CD4-positive, CD25-positive, alpha-beta regulatory T cell (primary cell): Measurements from ENCODE around the gene MINDY4. TPM values are rescaled to one million over a fixed set of nuclear protein-coding genes. Genes with fewer than 3 reads are reported as not detected.

Experiments used
- ATAC-seq, 2 donors: fragments of 150-1000 bp; cut with Tn5 transposase; one replicate each; pipeline ENCODE4 v1.10.0; 2021; ENCODE audit warnings: low read depth in 2 of 2, moderate number of reproducible peaks in 2 of 2, moderate library complexity in 1 of 2
- DNase-seq, 3 donors: peaks; one replicate each; pipeline versions ENCODE4 v3.0.0 to v3.0.0-alpha.2; 2012 to 2022; ENCODE audit warnings: mixed read lengths in 1 of 3
- H3K27ac ChIP-seq: one replicate; pipeline ENCODE4 v1.7.0; 2013; ENCODE audit warnings: mild to moderate bottlenecking, low read length; ENCODE audit not compliant: insufficient read depth, poor library complexity, severe bottlenecking
- H3K27me3 ChIP-seq: one replicate; pipeline ENCODE4 v1.7.0; 2013; ENCODE audit warnings: low read length; ENCODE audit not compliant: control insufficient read depth, insufficient read depth
- H3K36me3 ChIP-seq: one replicate; pipeline ENCODE4 v1.7.0; 2013; ENCODE audit warnings: mild to moderate bottlenecking, low read length, moderate library complexity; ENCODE audit not compliant: control insufficient read depth, insufficient read depth
- H3K4me1 ChIP-seq: 2 replicates; pipeline ENCODE4 v1.7.0; 2013; ENCODE audit warnings: mild to moderate bottlenecking, low read length; ENCODE audit not compliant: insufficient read depth, control insufficient read depth, poor library complexity, severe bottlenecking
- H3K4me3 ChIP-seq: one replicate; pipeline ENCODE4 v1.7.0; 2013; ENCODE audit warnings: low read depth, mild to moderate bottlenecking, low read length, moderate library complexity
- H3K9me3 ChIP-seq, 2 experiments: 1 replicate in 1 of 2; 2 replicates in 1 of 2; pipeline ENCODE4 v1.7.0; 2013; ENCODE audit warnings: low read length in 2 of 2, mild to moderate bottlenecking in 1 of 2, moderate library complexity in 1 of 2; ENCODE audit not compliant: control insufficient read depth in 2 of 2
- H3K27ac Mint-ChIP-seq, 3 donors: one replicate each; pipeline ENCODE4 v1.8.0; 2020 to 2022; ENCODE audit warnings: mild to moderate bottlenecking in 3 of 3, mixed read lengths in 3 of 3, moderate library complexity in 2 of 3
- H3K27me3 Mint-ChIP-seq: one replicate; pipeline ENCODE4 v1.8.0; 2022; ENCODE audit warnings: mild to moderate bottlenecking, mixed read lengths
- H3K36me3 Mint-ChIP-seq: one replicate; pipeline ENCODE4 v1.8.0; 2020; ENCODE audit warnings: mixed read lengths
- H3K4me1 Mint-ChIP-seq, 4 donors: one replicate each; pipeline ENCODE4 v1.8.0; 2020 to 2022; ENCODE audit warnings: mixed read lengths in 4 of 4, mild to moderate bottlenecking in 1 of 4
- H3K4me3 Mint-ChIP-seq, 4 donors: one replicate each; pipeline ENCODE4 v1.8.0; 2020 to 2022; ENCODE audit warnings: mild to moderate bottlenecking in 4 of 4, mixed read lengths in 4 of 4, moderate library complexity in 3 of 4
- H3K9me3 Mint-ChIP-seq, 7 donors: one replicate each; pipeline ENCODE4 v1.8.0; 2020 to 2022; ENCODE audit warnings: mixed read lengths in 7 of 7, mild to moderate bottlenecking in 3 of 7, moderate library complexity in 2 of 7
- polyA plus RNA-seq, 4 donors: library from polyadenylated mRNA; unstranded; fragments of 300-500 nt; fragmentation: Illumina TruSeq; gene quantifications; one replicate each; pipeline ENCODE4 v1.2.3, GENCODE V29; 2021
- total RNA-seq: library from RNA; stranded (reverse); gene quantifications from one replicate; pipeline ENCODE4 v1.2.3, GENCODE V29; 2022

The MINDY4 gene
- total and polyA plus RNA-seq, 5 donors from 2014 or later = 0.17 to 1.0 (median 0.52) TPM

- Mint-ChIP-seq H3K36me3 (no peaks in the 10 kb centered on the region), H3K4me3 (no peak overlapping the region), H3K4me1 (peaks cover 0 to 5% (median 0%) of the 10 kb centered on the region in 4 donors)
Observed at GRCh38 chr7:30884881-30885280, 113.7 kb downstream of the MINDY4 start.

GRCh38 chr7:30886608-30887011 lies 115.4 kb downstream of the MINDY4 start:
- Mint-ChIP-seq H3K36me3 (no peaks in the 10 kb centered on the region), H3K27ac (no peak overlapping the region), H3K27me3 (no peaks in the 10 kb centered on the region), H3K9me3 (peaks cover 0 to 11% (median 0%) of the 10 kb centered on the region in 7 donors), H3K4me3 (no peak overlapping the region), H3K4me1 (peaks cover 0 to 1% (median 0%) of the 10 kb centered on the region in 4 donors)
- no peaks in the 10 kb centered on the region for H3K27me3 ChIP-seq
- H3K36me3 ChIP-seq = no peaks in the 10 kb centered on the region
- H3K9me3 ChIP-seq = no peaks in the 10 kb centered on the region
- H3K27ac ChIP-seq = no peak overlapping the region
- ATAC-seq (no peak), DNase-seq (no peak)
- no peak overlapping the region for H3K4me3 ChIP-seq
- no peaks in the 10 kb centered on the region for H3K4me1 ChIP-seq

More at GRCh38 chr7:30884881-30885280, 113.7 kb downstream of the MINDY4 start:
- Histone ChIP-seq H3K36me3 (no peaks in the 10 kb centered on the region), H3K4me3 (no peak overlapping the region), H3K27me3 (no peaks in the 10 kb centered on the region), H3K27ac (no peak overlapping the region), H3K4me1 (no peaks in the 10 kb centered on the region), H3K9me3 (no peaks in the 10 kb centered on the region)
- ATAC-seq (no peak), DNase-seq (no peak)
- Mint-ChIP-seq H3K27me3 (no peaks in the 10 kb centered on the region), H3K27ac (no peak overlapping the region), H3K9me3 (no peaks in the 10 kb centered on the region)

- no peak overlapping the region for H3K27ac Mint-ChIP-seq
- Histone ChIP-seq H3K27ac (no peak overlapping the region), H3K4me3 (no peak overlapping the region), H3K36me3 (no peaks in the 10 kb centered on the region), H3K27me3 (no peaks in the 10 kb centered on the region), H3K9me3 (no peaks in the 10 kb centered on the region), H3K4me1 (no peaks in the 10 kb centered on the region)
- H3K4me1 Mint-ChIP-seq = no peaks in the 10 kb centered on the region
- DNase-seq = no peak
- H3K4me3 Mint-ChIP-seq = no peak overlapping the region
- peaks cover 0 to 11% (median 1%) of the 10 kb centered on the region in 7 donors for H3K9me3 Mint-ChIP-seq
- no peaks in the 10 kb centered on the region for H3K36me3 Mint-ChIP-seq
- no peak for ATAC-seq
- H3K27me3 Mint-ChIP-seq = no peaks in the 10 kb centered on the region
Observed at GRCh38 chr7:30887464-30887872, 116.3 kb downstream of the MINDY4 start.

- ATAC-seq (no peak), DNase-seq (no peak)
- Mint-ChIP-seq H3K4me1 (no peaks in the 10 kb centered on the region), H3K27ac (no peak overlapping the region), H3K4me3 (no peak overlapping the region), H3K9me3 (peaks cover 0 to 11% (median 2%) of the 10 kb centered on the region in 7 donors), H3K36me3 (no peaks in the 10 kb centered on the region), H3K27me3 (no peaks in the 10 kb centered on the region)
- no peaks in the 10 kb centered on the region for H3K36me3 ChIP-seq
- H3K27ac ChIP-seq = no peak overlapping the region
- H3K9me3 ChIP-seq = no peaks in the 10 kb centered on the region
- no peaks in the 10 kb centered on the region for H3K4me1 ChIP-seq
- H3K27me3 ChIP-seq = no peaks in the 10 kb centered on the region
- no peak overlapping the region for H3K4me3 ChIP-seq
Observed at GRCh38 chr7:30888747-30889146, 117.5 kb downstream of the MINDY4 start.

- no peak overlapping the region for H3K4me3 ChIP-seq
- peaks cover 0 to 11% (median 2%) of the 10 kb centered on the region in 7 donors for H3K9me3 Mint-ChIP-seq
- H3K4me3 Mint-ChIP-seq = no peak overlapping the region
- H3K4me1 Mint-ChIP-seq = no peaks in the 10 kb centered on the region
- H3K36me3 Mint-ChIP-seq = no peaks in the 10 kb centered on the region
- H3K4me1 ChIP-seq = no peaks in the 10 kb centered on the region
- ATAC-seq (no peak), DNase-seq (no peak)
- H3K27me3 ChIP-seq = no peaks in the 10 kb centered on the region
- H3K27ac Mint-ChIP-seq = no peak overlapping the region
- no peak overlapping the region for H3K27ac ChIP-seq
- no peaks in the 10 kb centered on the region for H3K9me3 ChIP-seq
- H3K27me3 Mint-ChIP-seq = peaks cover 7% of the 10 kb centered on the region
- H3K36me3 ChIP-seq = no peaks in the 10 kb centered on the region
Observed at GRCh38 chr7:30890226-30890625, 119.0 kb downstream of the MINDY4 start.

GRCh38 chr7:30893357-30893756 lies 122.1 kb downstream of the MINDY4 start:
- Histone ChIP-seq H3K4me1 (no peaks in the 10 kb centered on the region), H3K36me3 (no peaks in the 10 kb centered on the region), H3K27me3 (no peaks in the 10 kb centered on the region), H3K4me3 (no peak overlapping the region), H3K9me3 (no peaks in the 10 kb centered on the region), H3K27ac (no peak overlapping the region)
- Mint-ChIP-seq H3K36me3 (no peaks in the 10 kb centered on the region), H3K9me3 (peaks cover 0 to 11% (median 2%) of the 10 kb centered on the region in 7 donors), H3K4me3 (no peak overlapping the region), H3K27me3 (peaks cover 7% of the 10 kb centered on the region), H3K4me1 (no peaks in the 10 kb centered on the region), H3K27ac (no peak overlapping the region)
- no peak for ATAC-seq
- DNase-seq = no peak

GRCh38 chr7:30894009-30894408 lies 122.8 kb downstream of the MINDY4 start:
- Histone ChIP-seq H3K9me3 (no peaks in the 10 kb centered on the region), H3K27me3 (no peaks in the 10 kb centered on the region), H3K4me3 (no peak overlapping the region), H3K27ac (no peak overlapping the region), H3K36me3 (no peaks in the 10 kb centered on the region), H3K4me1 (no peaks in the 10 kb centered on the region)
- peaks cover 7% of the 10 kb centered on the region for H3K27me3 Mint-ChIP-seq
- H3K4me1 Mint-ChIP-seq = no peaks in the 10 kb centered on the region
- no peak overlapping the region for H3K27ac Mint-ChIP-seq
- no peak for DNase-seq
- no peaks in the 10 kb centered on the region for H3K36me3 Mint-ChIP-seq
- H3K9me3 Mint-ChIP-seq = peaks cover 0 to 11% (median 2%) of the 10 kb centered on the region in 7 donors
- H3K4me3 Mint-ChIP-seq = no peak overlapping the region
- ATAC-seq = no peak

- Mint-ChIP-seq H3K36me3 (no peaks in the 10 kb centered on the region), H3K27ac (no peak overlapping the region), H3K4me1 (no peaks in the 10 kb centered on the region), H3K9me3 (peaks cover 0 to 11% (median 2%) of the 10 kb centered on the region in 7 donors), H3K27me3 (peaks cover 7% of the 10 kb centered on the region), H3K4me3 (no peak overlapping the region)
- Histone ChIP-seq H3K27ac (no peak overlapping the region), H3K4me1 (no peaks in the 10 kb centered on the region), H3K27me3 (no peaks in the 10 kb centered on the region), H3K4me3 (no peak overlapping the region), H3K36me3 (no peaks in the 10 kb centered on the region), H3K9me3 (no peaks in the 10 kb centered on the region)
- DNase-seq (no peak), ATAC-seq (no peak)
Observed at GRCh38 chr7:30894866-30895605, 123.8 kb downstream of the MINDY4 start.
